GDM1 (cell line): ENCODE results near the gene TMEM131.

Source experiments
- DNase-seq: peaks from one replicate; lab custom pipeline; 2025; lab: John Stamatoyannopoulos, UW

TMEM131 gene

GRCh38 chr2:97738179-97739019 is 257.3 kb downstream of the TMEM131 start:
- DNase-seq, result no peak

- DNase-seq, result no peak
Measured at GRCh38 chr2:97737421-97738178, 258.1 kb downstream of the TMEM131 start.

- DNase-seq, result no peak
Measured at GRCh38 chr2:97736608-97737330, 259.0 kb downstream of the TMEM131 start.

- DNase-seq, result no peak
Measured at GRCh38 chr2:97736185-97736584, 259.6 kb downstream of the TMEM131 start.

- no peak for DNase-seq
Measured at GRCh38 chr2:97735161-97735561, 260.6 kb downstream of the TMEM131 start.

GRCh38 chr2:97734061-97735051 is 261.4 kb downstream of the TMEM131 start:
- DNase-seq, result no peak

- DNase-seq, result no peak
Measured at GRCh38 chr2:97733341-97734035, 262.3 kb downstream of the TMEM131 start.

GRCh38 chr2:97732436-97733340 is 263.1 kb downstream of the TMEM131 start:
- no peak for DNase-seq

- DNase-seq, result no peak
Measured at GRCh38 chr2:97731274-97732020, 264.3 kb downstream of the TMEM131 start.

GRCh38 chr2:97730245-97730644 is 265.5 kb downstream of the TMEM131 start:
- DNase-seq, result no peak

- no peak for DNase-seq
Measured at GRCh38 chr2:97728091-97728731, 267.5 kb downstream of the TMEM131 start.

- no peak for DNase-seq
Measured at GRCh38 chr2:97727296-97727695, 268.5 kb downstream of the TMEM131 start.

- DNase-seq, result no peak
Measured at GRCh38 chr2:97726261-97727064, 269.3 kb downstream of the TMEM131 start.

GRCh38 chr2:97724946-97725688 is 270.6 kb downstream of the TMEM131 start:
- no peak for DNase-seq

- no peak for DNase-seq
Measured at GRCh38 chr2:97724501-97724900, 271.2 kb downstream of the TMEM131 start.

- DNase-seq, result no peak
Measured at GRCh38 chr2:97724073-97724410, 271.7 kb downstream of the TMEM131 start.
